ENCODE measurements around the gene SLC6A3.

The SLC6A3 gene

DNA sequence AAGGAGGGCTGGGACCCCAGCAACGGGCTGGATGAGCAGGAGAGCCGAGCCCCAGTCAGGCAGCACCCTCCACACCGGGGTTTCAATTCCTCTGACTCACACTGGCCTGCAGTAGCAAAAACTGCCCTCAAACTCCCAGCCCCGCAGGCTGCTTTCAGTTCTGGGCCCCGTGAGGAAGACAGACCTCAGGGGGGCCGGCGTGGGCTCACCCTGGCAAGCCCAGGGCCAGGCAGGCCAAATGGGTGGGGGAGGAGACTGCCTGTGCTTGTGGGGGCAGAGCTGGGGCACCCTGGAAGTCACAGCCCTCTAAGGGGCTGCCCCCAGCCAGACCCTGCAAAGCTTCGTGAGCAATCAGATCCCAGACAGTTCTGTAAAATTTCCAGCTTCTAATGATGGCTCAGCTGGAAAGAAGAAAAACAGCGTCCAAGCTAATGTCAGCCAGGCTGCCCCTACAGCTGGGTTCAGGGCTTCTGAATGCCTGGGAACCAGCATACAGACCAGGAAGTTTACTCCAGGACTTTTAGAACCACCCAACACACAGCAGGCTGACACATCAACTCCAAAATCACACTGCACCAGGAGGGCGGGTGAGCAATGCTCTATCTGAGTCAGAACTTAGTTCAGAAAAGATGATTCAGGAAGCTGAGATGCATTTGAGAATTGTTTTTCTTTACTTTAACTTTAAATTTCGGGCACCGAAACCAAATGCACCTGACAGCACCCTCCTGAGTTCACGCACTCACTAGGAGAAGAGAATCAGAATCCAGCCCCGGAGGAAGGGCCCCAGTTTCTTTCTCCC lies 43.8 kb upstream of the SLC6A3 start:
- Histone ChIP-seq H3K9me2 (replicated peaks; ENCODE audit: low read depth, low read length) (no peaks in the 10 kb centered on the region), H3K9ac (ENCODE audit: low read depth, low read length, poor library complexity, severe bottlenecking) (no peak overlapping the region), H3K4me2 (ENCODE audit: low read depth, low read length, poor library complexity, severe bottlenecking) (no peak overlapping the region), H3K36me3 (ENCODE audit: insufficient read depth, low read length) (peaks cover 77% of the 10 kb centered on the region), H3K79me2 (ENCODE audit: insufficient read depth, low read length) (peaks cover 4% of the 10 kb centered on the region; the same call in 1 of the 2 replicates), H3F3A (ENCODE audit: low read depth) (no peaks in the 10 kb centered on the region), H3K4me3 (ENCODE audit: low read length, poor library complexity, severe bottlenecking) (no peak overlapping the region), H3K4me1 (ENCODE audit: insufficient read depth, low read length, poor library complexity, severe bottlenecking) (peaks cover 21% of the 10 kb centered on the region), H4K20me1 (ENCODE audit: insufficient read depth, low read length, poor library complexity, severe bottlenecking) (no peaks in the 10 kb centered on the region), H3K9me3 (ENCODE audit: insufficient read depth, low read depth, low read length) (no peaks in the 10 kb centered on the region), H3K27me3 (ENCODE audit: insufficient read depth, low read length, poor library complexity, severe bottlenecking) (no peaks in the 10 kb centered on the region), H2AFZ (ENCODE audit: low read length) (no peak overlapping the region)
- no peak for TF ChIP-seq EZH2phosphoT487 (IDR thresholded peaks at IDR 0.05; ENCODE audit: borderline replicate concordance)
- TF ChIP-seq, protein P1, sequence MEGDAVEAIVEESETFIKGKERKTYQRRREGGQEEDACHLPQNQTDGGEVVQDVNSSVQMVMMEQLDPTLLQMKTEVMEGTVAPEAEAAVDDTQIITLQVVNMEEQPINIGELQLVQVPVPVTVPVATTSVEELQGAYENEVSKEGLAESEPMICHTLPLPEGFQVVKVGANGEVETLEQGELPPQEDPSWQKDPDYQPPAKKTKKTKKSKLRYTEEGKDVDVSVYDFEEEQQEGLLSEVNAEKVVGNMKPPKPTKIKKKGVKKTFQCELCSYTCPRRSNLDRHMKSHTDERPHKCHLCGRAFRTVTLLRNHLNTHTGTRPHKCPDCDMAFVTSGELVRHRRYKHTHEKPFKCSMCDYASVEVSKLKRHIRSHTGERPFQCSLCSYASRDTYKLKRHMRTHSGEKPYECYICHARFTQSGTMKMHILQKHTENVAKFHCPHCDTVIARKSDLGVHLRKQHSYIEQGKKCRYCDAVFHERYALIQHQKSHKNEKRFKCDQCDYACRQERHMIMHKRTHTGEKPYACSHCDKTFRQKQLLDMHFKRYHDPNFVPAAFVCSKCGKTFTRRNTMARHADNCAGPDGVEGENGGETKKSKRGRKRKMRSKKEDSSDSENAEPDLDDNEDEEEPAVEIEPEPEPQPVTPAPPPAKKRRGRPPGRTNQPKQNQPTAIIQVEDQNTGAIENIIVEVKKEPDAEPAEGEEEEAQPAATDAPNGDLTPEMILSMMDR (conservative IDR thresholded peaks at IDR 0.05; ENCODE audit: low read length), result no peak

DNA sequence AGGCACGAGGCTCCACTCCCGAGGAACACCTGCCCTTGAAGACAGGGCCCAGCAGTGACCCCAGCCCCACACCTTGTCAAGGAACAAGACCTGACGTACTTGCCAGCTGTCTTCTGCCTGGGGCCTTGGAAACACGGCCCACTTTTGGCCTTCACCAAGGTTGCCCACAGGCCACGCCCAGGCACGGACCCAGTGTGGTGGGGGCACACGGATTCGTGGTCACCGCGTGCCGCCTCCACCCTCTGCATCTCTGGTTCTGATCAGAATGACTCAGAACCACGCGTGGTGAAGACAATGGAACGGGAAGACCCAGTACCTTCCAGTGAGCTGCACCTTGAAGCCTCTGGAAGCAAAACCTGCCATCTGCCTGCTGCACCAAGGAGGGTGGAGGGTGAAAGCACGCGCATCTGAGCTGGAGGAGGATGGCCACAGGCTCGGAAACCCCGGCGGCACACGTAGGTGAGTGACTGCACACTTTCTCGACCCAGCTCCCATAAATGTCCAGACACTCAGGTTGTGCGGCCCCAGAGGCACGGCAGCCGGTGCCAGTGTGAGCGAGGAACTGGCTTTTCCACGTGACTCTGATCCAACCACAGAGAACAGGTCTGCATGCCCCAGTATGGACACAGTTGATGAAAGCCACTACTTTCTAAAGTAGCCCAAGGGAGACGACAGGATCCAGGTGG lies 42.0 kb upstream of the SLC6A3 start:
- H2AFZ ChIP-seq (ENCODE audit: low read length), result no peak overlapping the region
- H3K4me1 ChIP-seq (ENCODE audit: insufficient read depth, low read length, poor library complexity, severe bottlenecking), result peaks cover 12% of the 10 kb centered on the region
- H3K9me3 ChIP-seq (ENCODE audit: insufficient read depth, low read depth, low read length), result no peaks in the 10 kb centered on the region
- peaks cover 66% of the 10 kb centered on the region for H3K36me3 ChIP-seq (ENCODE audit: insufficient read depth, low read length)
- H4K20me1 ChIP-seq (ENCODE audit: insufficient read depth, low read length, poor library complexity, severe bottlenecking), result no peaks in the 10 kb centered on the region
- H3K4me3 ChIP-seq (ENCODE audit: low read length, poor library complexity, severe bottlenecking), result no peak overlapping the region
- H3K9me2 ChIP-seq (replicated peaks; ENCODE audit: low read depth, low read length), result no peaks in the 10 kb centered on the region
- no peak for TF ChIP-seq EZH2phosphoT487 (IDR thresholded peaks at IDR 0.05; ENCODE audit: borderline replicate concordance)
- TF ChIP-seq, protein P1 (conservative IDR thresholded peaks at IDR 0.05; ENCODE audit: low read length), result no peak
- no peak overlapping the region for H3K9ac ChIP-seq (ENCODE audit: low read depth, low read length, poor library complexity, severe bottlenecking)
- no peaks in the 10 kb centered on the region for H3K79me2 ChIP-seq (ENCODE audit: insufficient read depth, low read length)
- H3K27me3 ChIP-seq (ENCODE audit: insufficient read depth, low read length, poor library complexity, severe bottlenecking), result no peaks in the 10 kb centered on the region
- no peak overlapping the region for H3K4me2 ChIP-seq (ENCODE audit: low read depth, low read length, poor library complexity, severe bottlenecking)
- no peaks in the 10 kb centered on the region for H3F3A ChIP-seq (ENCODE audit: low read depth)

GRCh38 chr5:1486271-1486670 lies 41.0 kb upstream of the SLC6A3 start:
- no peak overlapping the region for H3K4me3 ChIP-seq (ENCODE audit: low read length, poor library complexity, severe bottlenecking)
- TF ChIP-seq, protein P1 (conservative IDR thresholded peaks at IDR 0.05; ENCODE audit: low read length), result no peak
- no peak for TF ChIP-seq EZH2phosphoT487 (IDR thresholded peaks at IDR 0.05; ENCODE audit: borderline replicate concordance)
- H4K20me1 ChIP-seq (ENCODE audit: insufficient read depth, low read length, poor library complexity, severe bottlenecking), result no peaks in the 10 kb centered on the region
- no peaks in the 10 kb centered on the region for H3K27me3 ChIP-seq (ENCODE audit: insufficient read depth, low read length, poor library complexity, severe bottlenecking)
- no peak overlapping the region for H2AFZ ChIP-seq (ENCODE audit: low read length)
- no peaks in the 10 kb centered on the region for H3K9me3 ChIP-seq (ENCODE audit: insufficient read depth, low read depth, low read length)
- no peaks in the 10 kb centered on the region for H3K9me2 ChIP-seq (replicated peaks; ENCODE audit: low read depth, low read length)
- H3K36me3 ChIP-seq (ENCODE audit: insufficient read depth, low read length), result peaks cover 57% of the 10 kb centered on the region
- H3K79me2 ChIP-seq (ENCODE audit: insufficient read depth, low read length), result no peaks in the 10 kb centered on the region
- peaks cover 12% of the 10 kb centered on the region for H3K4me1 ChIP-seq (ENCODE audit: insufficient read depth, low read length, poor library complexity, severe bottlenecking)
- no peaks in the 10 kb centered on the region for H3F3A ChIP-seq (ENCODE audit: low read depth)
- H3K4me2 ChIP-seq (ENCODE audit: low read depth, low read length, poor library complexity, severe bottlenecking), result no peak overlapping the region
- no peak overlapping the region for H3K9ac ChIP-seq (ENCODE audit: low read depth, low read length, poor library complexity, severe bottlenecking)
